Measurements from ENCODE around the gene SMIM8. TPM values are rescaled to one million over a fixed set of nuclear protein-coding genes. Genes with fewer than 3 reads are reported as not detected.
"Not testable (repeated sequence)": the region's sequence is repeated elsewhere in the genome, so short reads cannot be mapped to it uniquely, and the experiment has no call there.

The SMIM8 gene, protein sequence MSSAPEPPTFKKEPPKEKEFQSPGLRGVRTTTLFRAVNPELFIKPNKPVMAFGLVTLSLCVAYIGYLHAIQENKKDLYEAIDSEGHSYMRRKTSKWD
- total RNA-seq (2014; rRNA removed; shearing (Covaris generic)), result 3.3 and 5.3 TPM in 2 replicates

DNA sequence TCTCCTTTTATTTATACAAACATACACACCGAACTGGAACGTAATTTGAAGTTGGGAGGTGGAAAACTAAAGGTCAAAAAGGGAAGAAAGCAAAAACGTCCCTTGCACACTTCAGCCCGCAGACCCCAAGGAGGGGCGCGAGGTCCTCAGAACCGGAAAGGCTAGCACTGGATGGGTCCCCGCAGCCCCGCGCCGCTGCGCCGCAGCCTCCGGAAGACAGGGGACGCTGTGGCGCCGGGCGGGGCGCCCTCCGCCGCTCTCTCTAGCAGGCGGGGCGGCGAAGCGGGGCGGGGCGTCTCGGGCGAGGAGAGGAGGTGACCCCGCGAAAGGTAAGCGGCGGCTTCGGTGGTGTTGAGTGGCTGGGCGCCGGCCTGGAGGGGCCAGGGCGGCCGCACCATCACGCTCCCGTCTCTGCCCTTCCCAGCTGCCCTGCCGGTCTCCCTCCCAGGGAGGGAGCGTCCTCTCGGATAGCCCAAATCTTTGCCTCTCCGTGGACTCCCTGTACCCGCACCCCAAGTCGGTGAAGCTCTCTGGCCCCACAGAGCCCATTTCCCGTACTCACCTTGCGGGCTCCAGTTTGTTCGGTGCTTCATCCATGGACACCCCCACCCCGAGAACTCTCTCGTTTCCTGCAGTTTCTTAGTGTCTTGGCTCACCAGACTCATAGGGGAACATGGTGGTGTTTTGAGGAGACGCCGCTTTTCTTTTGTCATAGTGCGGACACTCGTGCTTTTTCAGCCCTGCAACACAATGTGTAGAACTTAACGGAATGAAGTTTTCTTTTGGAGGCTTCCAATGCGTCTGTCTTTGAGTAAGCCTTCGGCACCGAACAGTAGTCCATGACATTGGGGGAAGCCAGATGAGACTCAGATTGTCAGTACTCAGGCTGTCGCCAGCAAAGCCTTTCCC lies at the start of gene SMIM8:
Gene SMIM8, plus strand, starts transcription at position 285 of the 909 bp plus-strand sequence. CDS start 14,444 bp downstream, outside the sequence.
- peak; percentile 23 for DNase-seq (ENCODE audit: low spot score)

DNA sequence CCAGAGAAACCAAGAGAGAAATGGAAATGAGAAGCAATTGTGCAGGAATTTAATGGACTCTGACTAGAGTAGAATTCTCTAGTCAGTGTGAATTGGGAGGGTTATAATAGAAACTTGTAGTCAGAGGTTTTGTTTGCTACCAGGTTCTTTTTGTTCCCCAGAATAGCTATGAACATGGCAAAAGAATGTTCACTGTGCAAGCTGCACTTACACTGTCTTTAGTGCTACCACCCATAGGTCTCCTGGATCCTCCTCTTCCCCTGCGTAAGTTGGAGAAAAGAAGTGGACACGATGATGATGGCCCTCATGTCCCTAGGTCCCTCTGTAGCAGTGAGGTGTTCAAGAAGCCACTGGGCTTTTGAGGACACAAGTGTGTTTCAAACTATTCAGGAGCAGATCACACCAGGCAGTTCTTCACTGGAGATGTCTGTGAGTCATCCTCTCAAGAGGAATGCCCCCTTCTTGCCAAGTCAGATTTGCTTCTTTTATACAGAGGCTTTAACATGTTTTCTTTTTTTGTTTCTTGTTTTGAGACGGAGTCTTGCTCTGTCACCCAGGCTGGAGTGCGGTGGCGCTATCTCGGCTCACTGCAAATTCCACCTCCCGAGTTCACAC lies 47.6 kb upstream of the SMIM8 start:
- no peak for DNase-seq (ENCODE audit: low spot score)

DNA sequence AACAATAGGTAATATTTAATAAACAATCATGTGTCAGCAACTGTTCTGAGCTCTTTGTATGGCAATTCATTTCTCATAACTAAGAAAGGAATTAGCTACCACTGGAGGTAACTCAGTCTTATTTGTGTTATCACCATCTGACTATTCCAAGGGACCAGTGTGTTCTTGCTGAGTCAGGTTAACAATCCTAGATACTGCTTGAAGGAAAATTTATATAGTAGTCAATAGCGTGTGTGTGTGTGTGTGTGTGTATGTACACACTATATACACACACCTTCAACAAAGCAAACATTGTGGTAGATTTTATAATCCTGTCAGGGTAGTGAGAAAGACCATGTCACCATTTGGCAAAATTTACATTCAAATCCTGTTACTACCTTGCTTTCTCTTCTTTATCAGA lies 45.8 kb upstream of the SMIM8 start:
- no peak for DNase-seq (ENCODE audit: low spot score)

DNA sequence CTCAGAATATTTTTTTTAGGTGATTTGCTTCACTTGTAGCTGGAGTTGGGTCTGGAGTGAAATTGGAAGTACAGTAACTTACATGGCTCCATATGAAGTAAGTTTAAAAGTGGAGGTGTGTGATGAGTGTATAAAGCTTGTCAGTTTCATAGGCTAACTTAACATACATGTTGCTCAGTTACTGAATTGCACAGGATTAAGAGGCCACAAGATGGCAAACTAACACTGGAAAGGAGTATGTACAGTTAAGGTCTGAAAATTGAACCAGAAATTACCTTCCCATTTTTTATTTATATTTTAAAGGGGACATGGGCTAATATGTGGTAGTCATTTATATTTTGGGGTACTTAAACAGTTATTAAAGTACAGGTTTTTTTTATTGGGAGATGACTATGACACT lies 45.3 kb upstream of the SMIM8 start:
- no peak for DNase-seq (ENCODE audit: low spot score)

DNA sequence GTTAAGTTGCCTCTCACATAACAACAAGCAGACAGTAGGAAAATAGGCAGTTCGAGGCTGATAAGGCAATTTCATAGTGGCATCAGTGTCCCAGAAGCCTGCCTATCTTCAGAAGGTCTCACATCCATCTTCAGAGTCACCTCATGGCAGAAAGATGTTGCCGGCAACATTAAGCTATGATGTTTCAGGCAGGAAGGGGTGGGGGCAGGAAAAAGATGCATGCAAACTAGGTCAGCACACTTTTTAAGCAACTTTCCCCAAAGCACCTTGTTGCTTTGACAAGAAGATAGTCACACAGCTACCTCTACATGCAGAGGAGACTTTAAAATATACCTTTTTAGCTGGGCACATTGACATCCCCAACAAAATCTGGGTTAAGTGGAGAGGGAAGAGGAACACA lies 43.2 kb upstream of the SMIM8 start:
- no peak for DNase-seq (ENCODE audit: low spot score)

DNA sequence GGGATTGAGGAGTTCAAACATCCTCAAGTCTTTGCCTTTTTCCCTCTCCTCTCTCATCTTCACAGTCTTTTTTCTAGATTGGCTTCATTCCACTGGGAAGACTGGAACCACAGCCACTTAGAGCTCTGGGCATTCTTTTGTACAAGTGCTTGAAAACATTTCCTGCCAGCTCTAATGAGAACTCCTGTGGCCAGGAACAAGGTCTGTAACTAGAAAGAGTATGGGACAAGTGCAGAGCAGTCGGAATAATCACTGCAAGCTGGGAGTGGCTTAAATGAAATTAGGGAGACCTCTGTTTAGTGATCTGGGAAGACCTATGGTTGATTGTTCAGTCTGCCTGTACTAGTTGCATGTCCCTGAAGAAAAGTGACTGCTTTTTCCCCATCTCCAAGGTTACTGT lies 41.0 kb upstream of the SMIM8 start:
- DNase-seq (ENCODE audit: low spot score), result no peak

DNA sequence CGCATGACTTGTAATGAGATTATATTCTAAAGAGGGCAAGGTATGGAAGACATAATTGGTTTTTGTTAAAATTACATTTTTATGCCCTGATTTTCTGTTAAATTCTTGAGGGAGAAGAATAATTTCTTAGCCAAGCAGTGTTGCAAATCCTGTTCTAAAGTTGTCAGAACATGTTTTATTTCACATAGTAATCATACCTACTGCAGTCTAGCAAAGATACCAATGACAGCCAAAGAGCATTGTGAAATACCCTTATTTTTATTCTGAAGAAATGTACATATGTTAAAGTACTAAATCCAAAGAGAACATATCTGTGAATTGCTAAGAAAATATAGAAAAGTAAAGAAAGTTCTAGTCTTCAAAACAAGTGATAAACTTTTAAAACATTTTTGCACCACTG lies 39.6 kb upstream of the SMIM8 start:
- no peak for DNase-seq (ENCODE audit: low spot score)

DNA sequence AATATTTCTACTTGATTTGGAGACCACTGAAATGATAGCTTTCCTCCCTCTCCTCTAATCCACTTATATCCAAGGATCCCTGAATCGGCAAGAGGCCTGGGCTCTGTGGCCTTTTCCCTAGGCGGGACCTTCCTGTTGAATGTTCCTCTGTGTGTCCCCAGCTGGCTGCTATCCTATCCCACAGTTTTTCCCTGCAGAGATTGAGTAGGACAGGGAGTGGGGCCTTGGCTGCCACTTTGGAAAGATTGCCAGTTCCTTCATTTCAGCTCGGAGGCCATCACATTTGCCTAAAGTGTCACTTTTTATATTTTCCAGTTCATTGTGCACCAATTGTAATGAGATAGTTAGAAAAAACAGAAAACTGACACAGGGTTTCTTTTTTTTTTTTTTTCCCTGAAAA lies 38.9 kb upstream of the SMIM8 start:
- DNase-seq (ENCODE audit: low spot score), result no peak

DNA sequence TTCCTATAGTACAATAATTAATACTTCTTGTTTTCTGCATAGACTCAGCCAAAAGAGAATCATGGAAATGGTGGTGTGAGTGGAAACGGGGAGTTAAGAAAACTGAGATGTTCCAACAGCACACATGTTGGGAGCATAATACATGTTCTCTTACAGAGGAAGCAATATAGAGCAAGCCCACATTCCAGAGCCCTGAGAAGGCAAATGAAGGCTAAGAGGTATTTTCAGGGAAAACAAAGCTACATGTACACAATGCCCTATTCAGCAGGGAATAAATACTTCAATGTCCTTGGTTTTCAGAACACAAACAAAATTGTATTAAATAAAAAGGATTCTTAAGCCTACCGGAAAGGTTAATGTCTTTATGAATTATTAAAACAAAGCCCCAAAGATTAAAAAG lies 35.1 kb upstream of the SMIM8 start:
- no peak for DNase-seq (ENCODE audit: low spot score)

DNA sequence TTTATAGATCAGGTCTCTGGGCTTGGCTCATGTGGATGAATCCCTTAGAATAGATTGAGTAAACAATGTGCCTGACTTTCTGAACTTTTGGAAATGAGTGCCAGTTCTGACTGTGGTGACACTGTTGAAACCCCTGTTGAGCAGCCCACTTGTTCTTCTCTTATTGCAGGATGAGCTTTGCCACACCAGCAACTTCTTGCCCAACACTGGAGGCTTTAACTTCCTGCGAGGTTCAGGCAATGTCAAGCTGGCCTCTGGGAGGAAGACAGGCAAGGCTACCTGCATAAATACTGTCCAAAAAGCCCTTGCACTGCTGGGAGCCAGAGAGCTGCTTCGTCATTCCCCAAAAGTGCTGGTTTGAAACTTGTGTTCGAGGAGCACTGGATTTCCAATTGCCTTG lies 32.8 kb upstream of the SMIM8 start:
- no peak for DNase-seq (ENCODE audit: low spot score)

DNA sequence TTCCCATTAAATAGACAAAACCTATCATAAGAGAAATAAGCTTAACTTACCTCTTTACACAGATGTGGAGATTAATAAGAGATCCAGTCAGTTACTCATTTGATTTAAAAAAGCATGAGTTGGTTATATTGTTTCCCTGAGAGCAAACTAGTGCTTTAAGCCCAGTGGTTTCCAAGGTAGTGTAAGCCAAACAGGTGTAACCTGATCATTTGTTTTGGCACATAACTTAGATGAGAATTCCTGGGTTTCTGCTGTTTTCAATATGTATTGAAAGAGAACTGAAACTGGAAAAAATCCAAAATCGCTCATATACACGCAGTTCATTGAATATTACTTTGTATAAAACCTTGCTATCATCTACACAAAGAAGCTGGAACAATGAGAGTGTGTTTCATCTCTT lies 30.5 kb upstream of the SMIM8 start:
- no peak for DNase-seq (ENCODE audit: low spot score)

DNA sequence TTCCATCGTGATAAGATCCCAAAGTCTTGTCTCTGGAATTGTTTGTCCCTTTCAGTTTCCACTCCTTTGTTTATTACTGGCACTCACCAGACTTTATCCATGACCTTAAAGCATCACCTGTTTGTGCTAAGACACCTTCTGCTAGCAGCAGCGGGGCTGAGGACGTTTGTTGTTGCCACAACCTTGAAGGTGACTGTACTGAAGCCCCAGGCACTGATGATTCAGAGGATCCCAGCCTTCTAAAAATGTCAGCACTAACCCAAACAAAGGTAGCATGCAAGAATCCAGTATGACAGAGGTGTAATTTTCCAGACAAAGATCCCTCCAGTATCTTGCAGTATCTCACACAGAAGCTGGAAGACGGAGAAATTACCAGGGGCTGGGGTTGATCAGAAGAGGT lies 28.9 kb upstream of the SMIM8 start:
- no peak for DNase-seq (ENCODE audit: low spot score)

DNA sequence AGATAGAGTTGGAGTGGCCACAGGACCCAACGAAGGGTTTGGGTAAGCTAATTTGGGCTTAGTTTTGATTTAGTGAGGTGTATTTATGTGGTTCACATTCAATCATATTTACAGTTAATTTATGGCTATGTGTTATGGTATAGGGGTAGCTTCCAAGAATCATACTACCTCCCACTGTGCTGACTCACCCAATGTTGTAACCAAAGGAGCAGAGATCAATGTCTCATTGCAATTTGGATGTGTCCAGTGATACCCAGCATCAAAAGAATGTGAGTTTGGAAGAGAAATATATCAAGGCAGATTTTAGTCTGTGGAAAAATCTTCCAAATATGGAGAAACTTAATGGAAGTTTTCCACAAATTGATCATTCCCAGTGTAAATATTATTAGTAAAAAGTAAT lies 25.3 kb upstream of the SMIM8 start:
- DNase-seq (ENCODE audit: low spot score), result no peak

DNA sequence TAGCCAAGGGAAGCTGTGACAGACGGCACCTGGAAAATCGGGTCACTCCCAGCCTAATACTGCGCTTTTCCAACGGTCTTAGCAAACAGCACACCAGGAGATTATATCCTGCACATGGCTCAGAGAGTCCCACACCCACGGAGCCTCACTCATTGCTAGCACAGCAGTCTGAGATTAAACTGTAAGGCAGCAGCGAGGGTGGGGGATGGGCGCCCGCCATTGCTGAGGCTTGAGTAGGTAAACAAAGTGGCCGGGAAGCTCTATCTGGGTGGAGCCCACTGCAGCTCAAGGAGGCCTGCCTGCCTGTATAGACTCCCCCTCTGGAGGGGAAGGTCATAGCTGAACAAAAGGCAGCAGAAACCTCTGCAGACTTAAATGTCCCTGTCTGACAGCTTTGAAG lies 21.1 kb upstream of the SMIM8 start:
- DNase-seq (ENCODE audit: low spot score), result not testable (repeated sequence)

DNA sequence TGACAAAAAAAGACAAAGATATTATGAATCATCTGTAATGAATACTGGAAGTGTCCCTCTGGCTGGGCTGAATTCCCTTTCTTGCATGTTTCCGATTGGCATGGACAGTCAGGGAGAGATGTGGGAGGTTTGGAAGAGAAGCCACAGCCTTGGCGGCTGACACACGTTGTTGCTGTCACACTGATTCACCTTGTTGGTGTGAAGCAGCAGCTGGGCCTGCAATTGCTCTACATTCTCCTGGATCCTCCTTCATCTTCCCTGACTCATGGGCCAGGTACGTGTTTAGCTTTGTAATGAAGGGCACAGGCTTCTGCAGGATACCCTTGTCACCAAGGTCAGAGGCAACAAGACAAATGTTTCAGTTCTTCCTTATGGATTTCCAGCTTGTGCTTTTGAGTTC lies 13.4 kb upstream of the SMIM8 start:
- no peak for DNase-seq (ENCODE audit: low spot score)

DNA sequence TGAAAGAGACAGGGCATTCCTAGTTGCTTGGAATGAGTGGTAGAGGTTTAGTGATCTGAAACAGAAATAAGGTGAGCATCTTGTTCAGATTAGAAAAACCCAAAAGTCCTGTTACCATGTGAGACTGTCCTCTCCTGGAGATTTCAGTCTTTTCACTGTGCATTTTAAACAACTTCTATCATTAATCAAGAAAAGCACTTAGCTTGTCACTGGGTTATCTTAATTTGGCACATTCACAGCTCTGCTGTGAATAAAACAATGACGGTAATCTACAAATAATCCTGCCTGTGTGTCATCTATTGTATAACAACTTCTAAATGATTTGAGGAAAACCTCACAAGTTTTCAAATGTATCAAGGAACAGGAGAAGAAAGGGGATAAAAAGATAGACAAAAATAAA lies 9.5 kb upstream of the SMIM8 start:
- DNase-seq (ENCODE audit: low spot score), result no peak

DNA sequence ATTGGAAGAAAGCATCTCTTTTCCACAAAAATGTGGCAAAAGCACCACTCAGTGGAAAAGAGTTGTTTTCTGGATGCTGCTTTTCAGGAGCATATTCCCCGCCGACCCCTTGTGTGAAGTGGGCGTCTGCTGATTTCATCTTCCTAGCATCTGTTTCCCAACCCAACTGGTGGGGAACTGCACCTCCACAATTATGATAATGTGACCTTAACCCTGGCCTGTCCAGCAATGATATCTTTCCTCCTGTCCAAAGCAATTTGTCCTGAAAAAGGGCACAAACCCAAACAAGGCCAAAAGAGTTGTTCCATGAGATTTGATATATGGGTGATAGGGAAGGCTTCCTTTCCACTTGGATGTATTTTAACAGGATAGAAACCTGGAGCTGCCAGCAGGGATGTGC lies 7.3 kb upstream of the SMIM8 start:
- no peak for DNase-seq (ENCODE audit: low spot score)

DNA sequence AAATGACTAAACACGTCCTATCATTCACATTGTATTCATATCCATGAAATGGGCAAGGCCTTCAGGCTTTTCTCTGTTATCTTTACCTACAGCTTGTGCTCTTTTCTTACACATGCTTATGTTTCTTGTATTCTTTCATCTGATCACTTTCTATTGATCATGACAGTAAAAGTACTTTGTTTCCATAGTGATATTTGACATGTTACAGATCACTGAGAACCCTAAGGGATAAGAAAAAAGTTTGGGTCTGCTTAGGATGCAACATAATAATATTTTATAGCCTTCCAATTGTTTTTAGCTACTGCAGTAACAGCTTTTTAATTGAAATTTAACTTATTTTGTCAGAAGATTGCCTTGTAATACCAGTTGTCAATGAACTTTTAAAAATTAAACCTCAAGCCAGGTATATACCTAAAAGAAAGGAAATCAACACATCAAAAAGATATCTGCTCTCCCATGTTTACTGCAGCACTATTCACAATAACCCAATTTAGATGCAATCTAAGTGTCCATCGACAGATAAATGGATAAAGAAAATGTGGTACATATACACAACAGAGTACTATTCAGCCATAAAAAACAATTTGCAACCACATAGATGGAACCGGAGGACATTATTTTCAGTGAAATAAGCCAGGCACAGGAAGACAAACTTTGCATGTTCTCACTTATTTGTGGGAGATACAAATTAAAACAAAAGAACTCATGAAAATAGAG lies 3.0 kb upstream of the SMIM8 start:
- no peak for DNase-seq (ENCODE audit: low spot score)

DNA sequence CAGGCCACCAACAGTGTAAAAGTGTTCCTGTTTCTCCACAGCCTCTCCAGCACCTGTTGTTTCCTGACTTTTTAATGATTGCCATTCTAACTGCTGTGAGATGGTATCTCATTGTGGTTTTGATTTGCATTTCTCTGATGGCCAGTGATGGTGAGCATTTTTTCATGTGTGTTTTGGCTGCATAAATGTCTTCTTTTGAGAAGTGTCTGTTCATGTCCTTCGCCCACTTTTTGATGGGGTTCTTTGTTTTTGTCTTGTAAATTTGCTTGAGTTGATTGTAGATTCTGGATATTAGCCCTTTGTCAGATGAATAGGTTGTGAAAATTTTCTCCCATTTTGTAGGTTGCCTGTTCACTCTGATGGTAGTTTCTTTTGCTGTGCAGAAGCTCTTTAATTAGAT lies 1.5 kb downstream of the SMIM8 start:
- DNase-seq (ENCODE audit: low spot score), result not testable (repeated sequence)

DNA sequence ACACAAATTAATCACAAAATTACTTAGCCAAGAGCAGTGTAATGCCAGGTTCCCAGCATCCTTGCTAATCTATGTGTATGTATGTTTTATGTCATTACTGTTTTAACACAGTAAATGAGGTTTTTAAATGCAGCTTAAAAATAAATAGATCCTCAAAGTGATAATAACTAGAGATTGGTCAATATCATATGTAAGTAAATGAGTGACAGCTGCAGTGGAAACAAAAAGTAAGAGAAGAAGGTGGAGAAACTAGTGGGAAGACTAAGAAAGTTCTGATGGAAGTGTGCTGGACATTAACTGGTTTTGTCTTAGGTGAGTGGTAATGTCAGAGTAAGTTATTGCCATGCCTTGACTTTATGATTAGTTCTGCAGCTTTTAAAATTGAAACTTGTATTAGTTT lies 8.6 kb downstream of the SMIM8 start:
- DNase-seq (ENCODE audit: low spot score), result no peak

DNA sequence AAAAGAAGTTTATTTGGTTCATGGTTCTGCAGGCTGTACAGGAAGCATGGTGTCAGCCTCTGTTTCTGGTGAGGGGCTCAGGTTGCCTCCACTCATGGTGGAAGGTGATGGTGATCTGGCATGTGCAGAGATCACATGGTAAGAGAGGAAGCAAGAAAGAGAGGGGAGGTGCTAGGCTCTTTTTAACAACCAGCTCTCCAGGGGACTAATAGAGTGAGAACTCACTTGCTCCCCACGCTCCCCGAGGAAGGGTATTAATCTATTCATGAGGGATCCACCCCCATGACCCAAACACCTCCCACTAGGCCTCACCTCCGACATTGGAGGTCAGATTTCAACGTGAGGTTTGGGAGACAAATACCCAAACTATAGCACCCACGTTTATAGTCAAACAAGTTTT lies 10.6 kb downstream of the SMIM8 start:
- DNase-seq (ENCODE audit: low spot score), result no peak

DNA sequence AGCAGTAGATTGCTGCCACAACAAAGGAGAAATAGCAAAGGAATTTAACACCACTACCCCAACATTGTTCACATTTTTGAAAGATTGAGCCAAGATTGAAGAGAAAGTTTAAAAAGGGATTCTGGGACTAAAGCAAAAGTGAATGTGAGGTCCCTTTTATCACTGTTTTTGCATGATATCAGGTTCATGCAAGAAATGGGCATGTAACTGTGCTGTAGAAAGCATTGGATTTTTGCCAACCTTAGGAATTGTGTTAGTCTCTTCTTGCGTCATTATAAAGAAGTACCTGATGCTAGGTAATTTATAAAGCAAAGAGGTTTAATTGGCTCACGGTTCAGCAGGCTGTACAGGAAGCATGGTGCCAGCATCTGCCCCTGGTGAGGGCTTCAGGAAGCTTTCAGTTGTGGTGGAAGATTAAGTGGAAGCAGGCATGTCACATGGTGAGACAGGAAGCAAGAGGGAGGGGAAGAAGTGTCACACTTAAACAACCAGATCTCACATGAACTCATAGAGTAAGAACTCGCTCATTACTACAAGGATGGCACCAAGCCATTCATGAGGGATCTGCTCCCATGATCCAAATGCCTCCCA lies 11.3 kb downstream of the SMIM8 start:
- DNase-seq (ENCODE audit: low spot score), result peak; percentile 6
